ENCODE data around the gene CFB. TPM values are rescaled to one million over a fixed set of nuclear protein-coding genes. Genes with fewer than 3 reads are reported as not detected.

Gene CFB
- total RNA-seq, 1 donor: 12.1 TPM

GRCh38 chr6:31915756-31916155 is 30.1 kb upstream of the CFB start:
- no peak overlapping the region for H3K4me3 ChIP-seq (ENCODE audit: low read depth, low read length)
- TF ChIP-seq, protein P1, sequence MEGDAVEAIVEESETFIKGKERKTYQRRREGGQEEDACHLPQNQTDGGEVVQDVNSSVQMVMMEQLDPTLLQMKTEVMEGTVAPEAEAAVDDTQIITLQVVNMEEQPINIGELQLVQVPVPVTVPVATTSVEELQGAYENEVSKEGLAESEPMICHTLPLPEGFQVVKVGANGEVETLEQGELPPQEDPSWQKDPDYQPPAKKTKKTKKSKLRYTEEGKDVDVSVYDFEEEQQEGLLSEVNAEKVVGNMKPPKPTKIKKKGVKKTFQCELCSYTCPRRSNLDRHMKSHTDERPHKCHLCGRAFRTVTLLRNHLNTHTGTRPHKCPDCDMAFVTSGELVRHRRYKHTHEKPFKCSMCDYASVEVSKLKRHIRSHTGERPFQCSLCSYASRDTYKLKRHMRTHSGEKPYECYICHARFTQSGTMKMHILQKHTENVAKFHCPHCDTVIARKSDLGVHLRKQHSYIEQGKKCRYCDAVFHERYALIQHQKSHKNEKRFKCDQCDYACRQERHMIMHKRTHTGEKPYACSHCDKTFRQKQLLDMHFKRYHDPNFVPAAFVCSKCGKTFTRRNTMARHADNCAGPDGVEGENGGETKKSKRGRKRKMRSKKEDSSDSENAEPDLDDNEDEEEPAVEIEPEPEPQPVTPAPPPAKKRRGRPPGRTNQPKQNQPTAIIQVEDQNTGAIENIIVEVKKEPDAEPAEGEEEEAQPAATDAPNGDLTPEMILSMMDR (IDR thresholded peaks at IDR 0.05; ENCODE audit: insufficient read depth, low read depth, low read length): no peak
- no peak for DNase-seq (ENCODE audit: low read depth)

- DNase-seq (ENCODE audit: low read depth): peak; percentile 28
- TF ChIP-seq, protein P1 (IDR thresholded peaks at IDR 0.05; ENCODE audit: insufficient read depth, low read depth, low read length): no peak
- no peak overlapping the region for H3K4me3 ChIP-seq (ENCODE audit: low read depth, low read length)
Measured at GRCh38 chr6:31918069-31918720, 27.7 kb upstream of the CFB start.

GRCh38 chr6:31919624-31920303 is 26.1 kb upstream of the CFB start:
- TF ChIP-seq, protein P1 (IDR thresholded peaks at IDR 0.05; ENCODE audit: insufficient read depth, low read depth, low read length): no peak
- H3K4me3 ChIP-seq (ENCODE audit: low read depth, low read length): no peak overlapping the region
- no peak for DNase-seq (ENCODE audit: low read depth)

GRCh38 chr6:31920811-31921210 is 25.1 kb upstream of the CFB start:
- peak; percentile 37 for DNase-seq (ENCODE audit: low read depth)
- TF ChIP-seq, protein P1 (IDR thresholded peaks at IDR 0.05; ENCODE audit: insufficient read depth, low read depth, low read length): no peak

DNA sequence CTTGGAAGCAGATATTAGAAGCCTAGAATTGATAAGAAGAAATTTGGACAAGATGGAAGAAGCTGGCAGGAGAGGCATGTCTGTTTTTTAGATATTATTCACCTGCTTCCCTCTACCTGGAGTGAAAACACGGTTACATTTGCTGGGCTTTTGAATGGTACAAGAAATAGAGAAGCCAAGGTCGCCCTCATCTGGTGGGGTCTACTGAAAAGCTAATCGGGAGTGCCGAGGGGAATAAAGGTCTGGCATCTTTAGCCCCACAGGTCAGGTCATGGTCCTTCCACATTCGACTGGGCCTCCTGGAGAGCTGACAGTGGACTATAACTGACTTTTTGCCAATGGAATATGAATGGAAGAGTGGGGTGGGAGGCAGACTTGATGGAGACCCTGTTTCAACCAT is 23.0 kb upstream of the CFB start:
- DNase-seq (ENCODE audit: low read depth): peak; percentile 25
- no peak overlapping the region for H3K4me3 ChIP-seq (ENCODE audit: low read depth, low read length)
- TF ChIP-seq, protein P1 (IDR thresholded peaks at IDR 0.05; ENCODE audit: insufficient read depth, low read depth, low read length): peak; percentile 28

More at GRCh38 chr6:31920811-31921210, 25.1 kb upstream of the CFB start:
- no peak overlapping the region for H3K4me3 ChIP-seq (ENCODE audit: low read depth, low read length)

GRCh38 chr6:31927242-31927862 is 18.5 kb upstream of the CFB start, which contains the start of gene C2:
C2 (plus strand) TSS chr6:31927717; CDS start chr6:31927753, 36 bp downstream.
- TF ChIP-seq, protein P1 (IDR thresholded peaks at IDR 0.05; ENCODE audit: insufficient read depth, low read depth, low read length): no peak
- no peak for DNase-seq (ENCODE audit: low read depth)
- peak within 1 kb of the TSS; percentile 33 for H3K4me3 ChIP-seq (ENCODE audit: low read depth, low read length)
